GM12872 (cell line): ENCODE results near the gene SP140L.

Experiments used
- CTCF ChIP-seq: IDR thresholded peaks from 3 replicates; pipeline ENCODE4 v1.5.1; 2011; ENCODE audit warnings: low read depth, mild to moderate bottlenecking, low read length, moderate library complexity; ENCODE audit not compliant: insufficient read depth

SP140L gene

DNA sequence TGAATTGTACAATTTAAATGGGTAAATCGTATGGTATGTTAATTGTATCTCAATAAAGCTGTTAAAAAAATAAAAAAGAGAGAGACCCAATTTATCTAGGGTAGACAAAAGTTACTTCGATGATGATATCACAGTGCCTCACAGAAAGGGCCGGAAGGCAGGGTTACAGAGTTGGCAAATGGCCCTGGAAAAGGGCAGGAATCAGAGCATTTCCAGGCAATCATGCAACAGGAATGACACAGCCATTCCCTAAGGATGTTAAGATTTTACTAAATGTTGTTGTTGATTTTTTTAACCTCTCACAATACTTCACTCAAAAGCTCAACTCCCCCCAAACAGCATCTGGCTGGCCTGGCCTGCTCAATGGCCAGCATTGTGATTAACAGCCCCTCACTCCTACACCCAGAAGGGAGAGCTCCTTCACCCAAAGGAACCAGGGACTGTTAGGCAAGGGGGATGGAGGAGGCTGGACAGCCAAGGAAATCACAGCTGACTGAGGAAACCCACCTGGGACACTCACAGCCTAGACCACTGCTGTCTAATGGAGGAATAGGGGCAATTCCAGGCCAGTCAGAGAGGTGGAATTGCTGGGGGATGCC, 81.3 kb downstream of the SP140L start:
- no peak for TF ChIP-seq CTCF

- no peak for TF ChIP-seq CTCF
Observed at GRCh38 chr2:230410263-230410662, 83.3 kb downstream of the SP140L start.

GRCh38 chr2:230410861-230411569, 84.0 kb downstream of the SP140L start:
- TF ChIP-seq CTCF: no peak

DNA sequence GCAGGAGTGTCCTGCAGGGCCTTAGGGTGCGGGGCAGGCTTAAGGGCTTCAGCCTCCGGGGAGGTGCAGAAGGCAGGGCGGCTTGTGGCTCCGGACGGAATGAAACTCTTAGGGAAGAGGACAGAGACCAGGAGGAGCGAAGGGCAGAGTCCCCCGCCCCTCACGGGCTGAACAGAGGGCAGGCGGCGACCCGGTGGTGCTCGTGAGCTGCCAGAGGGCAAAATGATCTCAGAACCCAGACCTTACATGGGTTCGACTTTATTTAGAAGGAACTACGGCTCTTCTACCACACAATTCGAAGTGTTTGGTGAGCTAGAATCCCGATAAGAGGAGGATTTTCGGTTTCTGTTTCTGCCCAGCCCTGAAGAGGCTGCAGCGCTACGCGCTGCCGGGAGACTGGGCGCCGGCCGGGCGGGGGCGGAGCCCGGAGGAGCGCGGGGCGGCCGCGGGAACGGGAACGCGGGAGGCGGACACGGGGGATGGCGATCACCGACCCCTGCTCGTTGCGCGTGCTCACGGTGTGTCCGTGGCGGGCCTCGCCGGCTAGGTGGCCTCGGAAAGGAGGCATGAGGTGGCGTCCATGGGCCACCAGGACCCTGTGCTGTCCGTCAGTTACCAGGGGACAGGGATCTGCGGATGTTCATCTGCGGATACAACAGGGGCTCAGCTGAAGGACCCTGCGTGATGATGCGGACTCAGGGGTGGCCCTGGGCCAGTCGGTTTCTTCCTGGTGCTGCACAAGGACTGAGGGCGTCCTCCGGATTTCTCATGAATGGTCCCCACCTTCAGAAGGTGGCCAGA, 84.8 kb downstream of the SP140L start:
- no peak for TF ChIP-seq CTCF

DNA sequence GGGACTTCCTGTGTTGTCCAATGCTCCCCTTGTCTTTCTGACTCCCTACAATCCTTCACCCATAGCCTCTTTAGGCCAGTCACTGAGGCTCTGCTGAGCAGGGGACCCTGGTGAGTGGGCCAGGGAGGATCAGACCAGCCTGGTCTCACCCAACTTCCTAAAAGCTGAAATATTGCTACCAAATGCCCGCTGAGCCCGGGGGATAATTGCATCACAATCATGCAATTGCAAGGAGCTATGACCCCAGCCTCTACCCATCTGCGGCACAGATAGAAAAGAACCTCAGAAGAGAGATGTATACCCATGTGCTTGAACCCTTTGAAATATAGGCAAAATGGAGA, 85.3 kb downstream of the SP140L start:
- no peak for TF ChIP-seq CTCF

GRCh38 chr2:230412846-230413245, 85.9 kb downstream of the SP140L start:
- TF ChIP-seq CTCF: no peak

GRCh38 chr2:230413479-230413878, 86.5 kb downstream of the SP140L start:
- no peak for TF ChIP-seq CTCF
